ENCODE measurements around the gene SEC24A.
"Not testable (repeated sequence)": the region's sequence is repeated elsewhere in the genome, so short reads cannot be mapped to it uniquely, and the experiment has no call there.

GRCh38 chr5:134690144-134690543, 41.6 kb downstream of the SEC24A start:
- TF ChIP-seq TAF1 (IDR thresholded peaks at IDR 0.05; ENCODE audit: borderline replicate concordance, low read depth, low read length); POLR2AphosphoS5 (IDR thresholded peaks at IDR 0.05; ENCODE audit: low read depth, low read length): not testable (repeated sequence)

Data from GM12892 (cell line).